ENCODE measurements around the gene ADAMTS18.
"Not testable (repeated sequence)": the region's sequence is repeated elsewhere in the genome, so short reads cannot be mapped to it uniquely, and the experiment has no call there.

The ADAMTS18 gene

GRCh38 chr16:77277141-77277540 is 157.7 kb downstream of the ADAMTS18 start:
- no peak for DNase-seq

- no peak for DNase-seq
These were observed 158.2 kb downstream of the ADAMTS18 start for GRCh38 chr16:77276661-77277060.

GRCh38 chr16:77275303-77275702 is 159.5 kb downstream of the ADAMTS18 start:
- not testable (repeated sequence) for DNase-seq

GRCh38 chr16:77273815-77274214 is 161.0 kb downstream of the ADAMTS18 start:
- no peak for DNase-seq

GRCh38 chr16:77271532-77272426 is 163.1 kb downstream of the ADAMTS18 start:
- DNase-seq: no peak

- not testable (repeated sequence) for DNase-seq
These were observed 168.6 kb downstream of the ADAMTS18 start for GRCh38 chr16:77266185-77266584.

GRCh38 chr16:77262971-77263370 is 171.9 kb downstream of the ADAMTS18 start:
- no peak for DNase-seq

GRCh38 chr16:77250400-77250799 is 184.4 kb downstream of the ADAMTS18 start:
- DNase-seq: no peak

- DNase-seq: no peak
These were observed 188.7 kb downstream of the ADAMTS18 start for GRCh38 chr16:77246150-77246549.

- DNase-seq: not testable (repeated sequence)
These were observed 192.4 kb downstream of the ADAMTS18 start for GRCh38 chr16:77242471-77242870.

- no peak for DNase-seq
These were observed 196.2 kb downstream of the ADAMTS18 start for GRCh38 chr16:77238593-77238992.

- peak; percentile 78 for DNase-seq
These were observed 198.7 kb downstream of the ADAMTS18 start for GRCh38 chr16:77236063-77236511.

GRCh38 chr16:77234611-77235010 is 200.2 kb downstream of the ADAMTS18 start:
- no peak for DNase-seq

GRCh38 chr16:77233799-77234519 is 200.9 kb downstream of the ADAMTS18 start:
- DNase-seq: no peak
